NAMALWA (cell line): ENCODE results near the gene DDX43.
"Not testable (repeated sequence)": the region's sequence is repeated elsewhere in the genome, so short reads cannot be mapped to it uniquely, and the experiment has no call there.

Experiments
- DNase-seq: peaks from one replicate; pipeline ENCODE4 v3.0.0-alpha.2; 2015; ENCODE audit warnings: low spot score

Gene DDX43

DNA sequence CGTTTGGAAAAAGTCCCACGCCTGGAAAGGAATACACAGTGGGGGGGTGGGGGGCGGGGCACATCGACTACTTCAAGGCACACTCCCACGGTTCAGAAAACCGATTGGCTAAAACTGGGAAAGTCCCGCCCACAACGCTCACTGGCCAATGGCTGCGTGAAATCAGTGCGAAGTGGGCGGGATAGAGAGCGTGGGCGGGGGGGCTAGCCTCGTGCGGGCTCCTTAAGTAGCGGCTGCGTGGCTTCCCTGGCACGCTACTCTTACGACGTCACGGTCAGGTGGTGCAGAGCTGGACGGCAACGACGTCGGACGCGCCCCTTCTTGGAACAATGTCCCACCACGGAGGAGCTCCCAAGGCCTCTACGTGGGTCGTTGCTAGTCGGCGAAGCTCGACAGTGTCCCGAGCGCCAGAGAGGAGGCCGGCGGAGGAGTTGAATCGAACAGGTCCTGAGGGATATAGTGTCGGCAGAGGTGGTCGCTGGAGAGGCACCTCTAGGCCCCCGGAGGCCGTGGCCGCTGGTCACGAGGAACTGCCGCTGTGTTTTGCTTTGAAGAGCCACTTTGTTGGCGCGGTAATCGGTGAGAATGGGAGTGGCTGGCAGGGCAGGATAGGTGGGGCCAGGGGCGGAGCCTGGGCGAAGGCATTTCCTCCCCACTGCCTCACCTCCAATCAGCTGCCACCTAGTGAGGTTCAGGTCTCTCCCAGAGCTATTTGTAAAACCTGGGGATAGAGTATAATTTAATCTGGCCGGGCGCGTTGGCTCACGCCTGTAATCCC is at the start of gene DDX43:
TSS of gene DDX43 (plus strand) at position 252 of the 778 bp plus-strand sequence. CDS start at position 330, 78 bp downstream.
- no peak for DNase-seq

DNA sequence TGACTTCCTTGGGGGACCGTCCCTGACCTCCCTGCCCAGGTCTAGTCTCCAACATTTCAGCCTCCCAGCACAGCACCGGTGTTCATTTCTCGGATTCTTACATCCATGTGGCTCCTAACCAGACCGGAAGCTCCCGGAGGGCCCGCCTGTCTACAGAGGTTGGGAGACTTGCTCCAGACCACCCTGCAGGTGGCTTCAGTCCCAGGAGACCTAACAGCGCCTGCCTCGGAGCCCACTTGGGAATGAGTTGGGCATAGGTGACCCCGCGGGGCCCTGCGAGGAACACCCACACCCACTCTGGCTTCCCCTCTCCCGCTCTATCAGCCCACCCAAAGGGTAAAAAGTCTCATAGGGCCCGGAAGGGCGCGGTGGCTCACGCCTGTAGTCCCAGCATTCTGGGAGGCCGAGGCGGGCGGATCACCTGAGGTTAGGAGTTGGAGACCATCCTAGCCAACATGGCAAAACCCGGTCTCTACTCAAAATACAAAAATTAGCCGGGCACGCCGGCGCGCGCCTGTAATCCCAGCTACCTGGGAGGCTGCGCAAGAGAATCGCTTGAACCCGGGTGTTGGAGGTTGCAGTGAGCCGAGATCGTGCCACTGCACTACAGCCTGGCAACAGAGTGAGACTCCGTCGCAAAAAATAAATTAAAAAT is 46.0 kb upstream of the DDX43 start:
- no peak for DNase-seq

DNA sequence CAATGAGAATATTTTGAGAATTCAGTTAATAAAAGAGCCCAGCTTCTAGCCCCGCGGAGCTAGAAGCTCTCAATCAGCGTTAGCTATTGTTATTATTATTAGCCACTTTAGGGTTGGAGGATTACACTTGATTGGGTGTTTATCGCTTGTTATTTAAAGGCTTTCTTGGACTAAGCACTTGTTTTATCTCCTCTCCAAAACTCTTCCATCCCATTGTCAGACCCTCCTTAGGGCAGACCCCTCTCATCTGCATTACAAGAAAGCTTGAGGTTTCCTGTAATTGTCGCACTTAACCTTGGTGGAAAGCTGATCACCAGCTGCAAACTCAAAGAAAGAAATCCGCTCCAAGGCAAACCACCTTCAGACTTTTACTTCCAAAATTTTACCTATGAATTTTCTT is 45.3 kb upstream of the DDX43 start:
- no peak for DNase-seq

- DNase-seq, result no peak
Observed at GRCh38 chr6:73353636-73354593, 40.7 kb upstream of the DDX43 start, which contains the start of gene DPPA5. Gene DPPA5 (minus strand): TSS chr6:73354276. CDS start chr6:73354225, 51 bp downstream.

- DNase-seq, result no peak
Observed at GRCh38 chr6:73362358-73362757, 32.3 kb upstream of the DDX43 start, which contains the start of gene KHDC3L. Gene KHDC3L (plus strand): TSS chr6:73362658. CDS start chr6:73362730, 72 bp downstream.

DNA sequence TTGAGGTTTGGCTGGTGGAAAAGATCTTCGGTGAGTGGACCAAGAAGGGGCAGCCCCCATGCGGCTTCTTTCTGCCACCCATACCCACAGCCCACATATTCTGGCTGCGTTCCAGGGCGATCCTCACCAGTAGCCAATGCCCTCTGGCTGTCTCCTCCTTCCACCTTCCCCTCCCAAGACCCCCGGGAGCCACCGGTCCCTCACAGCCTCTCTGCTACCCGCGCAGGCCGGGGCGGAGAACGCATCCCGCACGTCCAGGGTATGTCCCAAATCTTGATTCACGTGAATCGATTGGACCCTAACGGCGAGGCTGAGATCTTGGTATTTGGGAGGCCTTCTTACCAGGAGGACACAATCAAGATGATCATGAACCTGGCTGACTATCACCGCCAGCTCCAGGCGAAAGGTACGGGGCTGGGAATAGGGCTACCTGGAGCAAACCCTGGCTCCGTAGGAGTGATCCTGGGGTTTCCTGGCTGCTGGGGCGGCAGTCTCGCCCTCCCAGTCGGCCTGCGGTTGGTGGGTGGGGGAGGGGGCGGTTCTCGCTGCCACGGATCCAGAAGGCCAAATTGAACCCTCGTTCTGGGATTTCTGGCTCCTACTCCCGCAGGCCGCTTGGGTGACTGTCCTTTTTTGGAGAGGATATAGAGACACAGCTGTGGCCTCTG is 31.6 kb upstream of the DDX43 start:
- DNase-seq, result no peak

DNA sequence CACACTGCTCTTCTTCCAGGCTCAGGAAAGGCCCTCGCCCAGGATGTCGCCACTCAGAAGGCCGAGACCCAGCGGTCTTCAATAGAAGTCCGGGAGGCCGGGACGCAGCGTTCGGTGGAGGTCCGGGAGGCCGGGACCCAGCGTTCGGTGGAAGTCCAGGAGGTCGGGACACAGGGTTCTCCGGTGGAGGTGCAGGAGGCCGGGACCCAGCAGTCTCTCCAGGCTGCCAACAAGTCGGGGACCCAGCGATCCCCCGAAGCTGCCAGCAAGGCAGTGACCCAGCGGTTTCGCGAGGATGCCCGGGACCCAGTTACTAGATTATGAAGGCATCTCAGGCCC is 31.1 kb upstream of the DDX43 start:
- no peak for DNase-seq

DNA sequence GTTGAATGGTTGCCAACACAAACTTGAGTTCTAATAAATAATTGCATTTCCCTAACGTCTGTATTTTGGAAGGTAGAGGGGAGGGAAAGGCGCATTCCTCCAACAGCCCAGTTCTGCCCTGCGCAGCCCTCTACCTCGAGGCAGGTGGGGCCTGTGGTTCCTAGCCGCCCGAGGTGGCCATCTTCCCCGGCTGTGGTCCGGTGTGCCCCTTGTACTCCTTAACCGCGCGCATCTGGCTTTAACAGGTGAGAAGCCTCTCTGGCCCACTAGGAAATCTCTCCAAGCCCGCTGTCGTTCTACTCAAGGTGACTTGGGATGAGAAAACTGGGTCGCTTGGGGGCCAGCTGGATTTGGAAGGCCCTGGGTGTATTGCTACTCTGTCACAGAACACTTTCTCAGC is 30.5 kb upstream of the DDX43 start:
- DNase-seq, result no peak

- DNase-seq, result no peak
Observed at GRCh38 chr6:73364549-73364948, 30.1 kb upstream of the DDX43 start.

DNA sequence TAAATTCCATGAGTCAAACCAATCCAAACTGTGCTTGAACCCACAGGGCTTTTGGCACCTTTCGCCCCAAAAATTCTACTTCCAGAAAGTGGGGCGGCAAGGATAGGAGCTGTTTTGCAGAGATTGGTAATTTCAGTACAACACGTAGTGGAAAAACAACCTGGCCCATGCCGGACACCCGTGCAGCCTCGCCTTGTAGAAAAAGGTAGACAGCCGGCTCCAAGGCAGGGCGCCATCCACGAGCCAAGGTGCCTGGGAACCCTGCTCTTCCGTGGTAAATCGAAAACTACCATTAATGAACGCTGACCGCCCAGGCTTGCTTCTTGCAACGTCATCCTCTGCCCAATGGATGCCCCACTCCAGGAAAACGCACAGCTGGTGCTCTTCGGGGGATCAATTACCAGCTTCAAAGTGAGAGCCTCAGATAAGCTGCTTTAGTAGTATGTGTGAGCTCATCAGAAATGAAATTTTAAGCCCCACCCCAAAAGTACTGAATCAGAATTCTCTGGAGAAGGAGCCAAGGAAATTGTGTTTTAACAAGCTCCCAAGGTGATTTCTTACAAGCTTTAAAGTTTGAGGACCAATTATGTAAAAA is 26.8 kb upstream of the DDX43 start:
- DNase-seq, result no peak

GRCh38 chr6:73368675-73369074 is 26.0 kb upstream of the DDX43 start:
- DNase-seq, result no peak

GRCh38 chr6:73369157-73369556 is 25.5 kb upstream of the DDX43 start:
- no peak for DNase-seq

- DNase-seq, result no peak
Observed at GRCh38 chr6:73369563-73369962, 25.1 kb upstream of the DDX43 start, which contains the start of gene OOEP. Gene OOEP (minus strand): TSS chr6:73369897. CDS start chr6:73369792, 105 bp downstream.

GRCh38 chr6:73371984-73372383 is 22.6 kb upstream of the DDX43 start:
- DNase-seq, result no peak

DNA sequence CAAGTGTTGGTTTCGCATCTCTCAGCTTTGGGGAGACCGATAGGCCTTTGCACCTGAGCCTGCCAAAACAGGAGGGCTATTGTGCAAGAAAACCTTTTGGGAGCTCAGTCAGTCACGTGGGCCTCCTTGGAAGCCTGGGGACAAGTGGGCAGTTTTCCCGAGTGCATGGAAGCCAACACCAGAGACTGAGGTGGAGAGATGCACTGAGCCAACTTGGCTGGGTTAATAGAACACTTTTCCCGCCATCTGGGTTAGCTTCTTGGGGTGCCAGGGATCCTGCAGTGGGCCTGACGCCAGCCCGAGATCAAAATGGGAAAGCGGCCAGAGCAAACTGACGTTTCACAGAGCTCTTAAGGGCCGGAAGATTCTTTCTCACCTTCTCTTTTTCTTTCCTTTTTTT is 22.1 kb upstream of the DDX43 start:
- no peak for DNase-seq

- no peak for DNase-seq
Observed at GRCh38 chr6:73375216-73375615, 19.4 kb upstream of the DDX43 start.

DNA sequence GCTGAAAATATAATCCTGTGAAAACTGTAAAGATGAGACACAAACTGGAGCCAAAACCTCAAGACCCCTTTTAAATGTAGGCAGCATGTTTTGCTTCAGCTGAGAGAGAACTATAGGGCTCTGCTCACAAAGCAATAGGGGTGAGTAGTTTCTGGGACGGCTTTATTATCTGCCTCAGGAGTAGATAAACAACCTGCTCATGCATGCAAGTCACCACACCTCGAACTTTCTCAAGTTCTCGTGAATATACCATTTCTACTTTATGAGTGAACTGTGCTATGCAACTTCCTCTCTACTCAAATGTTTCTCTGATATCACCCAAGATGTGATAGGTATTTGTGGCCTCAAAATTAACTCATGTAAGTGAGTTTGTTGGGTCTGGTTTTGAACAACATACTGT is 17.4 kb upstream of the DDX43 start:
- no peak for DNase-seq

DNA sequence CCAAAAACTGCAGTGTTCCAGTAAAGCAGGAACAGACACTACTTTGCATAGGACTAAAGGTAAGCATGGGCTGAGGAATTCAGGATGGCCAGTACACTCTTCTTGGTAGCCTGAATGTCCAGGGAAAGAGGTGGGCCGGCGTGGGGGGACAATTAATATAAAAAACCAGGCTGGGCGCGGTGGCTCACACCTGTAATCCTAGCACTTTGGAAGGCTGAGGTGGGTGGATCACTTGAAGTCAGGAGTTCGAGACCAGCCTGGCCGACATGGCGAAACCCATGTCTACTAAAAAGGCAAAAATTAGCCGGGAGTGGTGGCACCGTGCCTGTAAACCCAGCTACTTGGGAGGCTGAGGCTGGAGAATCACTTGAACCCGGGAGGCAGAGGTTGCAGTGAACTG is 13.1 kb upstream of the DDX43 start:
- DNase-seq, result not testable (repeated sequence)

GRCh38 chr6:73382462-73383113 is 12.0 kb upstream of the DDX43 start:
- no peak for DNase-seq

GRCh38 chr6:73388433-73388799 is 6.2 kb upstream of the DDX43 start:
- DNase-seq, result no peak
